ENCODE results near the gene PPM1J.
A peak's percentile ranks its signal among the peaks of the same experiment; 100 is the strongest.
"Not testable (repeated sequence)": the region's sequence is repeated elsewhere in the genome, so short reads cannot be mapped to it uniquely, and the experiment has no call there.

Gene PPM1J

DNA sequence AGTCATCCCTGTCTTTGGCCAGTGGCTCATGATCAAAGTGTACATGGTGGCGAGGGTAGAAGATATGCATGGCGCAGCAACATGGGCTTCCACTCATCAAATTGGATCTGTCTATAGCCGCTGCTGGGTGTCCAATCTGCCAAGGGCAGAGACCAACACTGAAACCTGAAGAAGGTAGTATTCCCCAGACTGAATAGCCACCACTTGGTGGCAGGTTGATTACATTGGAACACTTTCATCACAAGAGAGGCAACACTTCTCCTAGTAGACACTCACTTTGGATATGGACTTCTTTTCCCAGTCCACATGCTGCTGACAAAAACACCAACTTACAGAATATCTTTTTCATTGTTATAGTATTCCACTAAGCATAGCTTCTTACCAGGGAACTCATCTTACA is 22.4 kb upstream of the PPM1J start:
- ATAC-seq (ENCODE audit: low read depth) (no peak), DNase-seq (ENCODE audit: low spot score) (no peak)
- no peak overlapping the region for H3K4me3 ChIP-seq (ENCODE audit: severe bottlenecking)
- no peak for TF ChIP-seq CTCF (IDR thresholded peaks at IDR 0.05; ENCODE audit: poor library complexity, severe bottlenecking)
- peaks cover 5% of the 10 kb centered on the region for H3K4me1 ChIP-seq (ENCODE audit: insufficient read depth, poor library complexity, severe bottlenecking)
- H3K36me3 ChIP-seq (ENCODE audit: low read depth), result no peaks in the 10 kb centered on the region
- no peak overlapping the region for H3K27ac ChIP-seq (ENCODE audit: poor library complexity, severe bottlenecking)
- no peaks in the 10 kb centered on the region for H3K9me3 ChIP-seq (ENCODE audit: severe bottlenecking)
- H3K27me3 ChIP-seq (ENCODE audit: insufficient read depth, poor library complexity, severe bottlenecking), result no peaks in the 10 kb centered on the region

DNA sequence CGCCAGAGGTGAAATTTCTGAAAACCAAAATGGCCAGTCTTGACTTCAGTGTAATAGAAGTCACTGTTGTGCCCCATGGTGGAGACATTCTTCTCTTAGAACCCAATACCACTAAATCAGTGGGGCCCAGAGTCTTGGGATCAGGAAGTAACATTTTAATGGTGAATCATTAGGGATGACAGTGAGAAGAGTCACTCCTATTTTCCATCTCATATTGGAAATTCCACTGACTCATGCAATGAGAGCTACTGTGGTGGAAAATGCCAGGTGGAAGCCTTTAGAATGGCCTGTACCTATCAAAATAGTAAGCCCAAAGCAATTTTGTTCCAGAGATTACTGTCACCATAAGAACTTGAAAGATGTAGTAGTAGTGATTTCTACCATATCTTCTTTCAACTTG is 20.6 kb upstream of the PPM1J start:
- peak; percentile 8 for TF ChIP-seq CTCF (IDR thresholded peaks at IDR 0.05; ENCODE audit: poor library complexity, severe bottlenecking)
- ATAC-seq (ENCODE audit: low read depth), result peak; percentile 98
- no peaks in the 10 kb centered on the region for H3K9me3 ChIP-seq (ENCODE audit: severe bottlenecking)
- H3K27me3 ChIP-seq (ENCODE audit: insufficient read depth, poor library complexity, severe bottlenecking), result no peaks in the 10 kb centered on the region
- peaks cover 5% of the 10 kb centered on the region for H3K4me1 ChIP-seq (ENCODE audit: insufficient read depth, poor library complexity, severe bottlenecking)
- no peak overlapping the region for H3K4me3 ChIP-seq (ENCODE audit: severe bottlenecking)
- DNase-seq (ENCODE audit: low spot score), result no peak
- no peaks in the 10 kb centered on the region for H3K36me3 ChIP-seq (ENCODE audit: low read depth)
- H3K27ac ChIP-seq (ENCODE audit: poor library complexity, severe bottlenecking), result peak overlapping the region; percentile 57

GRCh38 chr1:112731451-112731850 is 16.3 kb upstream of the PPM1J start:
- no peak for DNase-seq (ENCODE audit: low spot score)
- TF ChIP-seq CTCF (IDR thresholded peaks at IDR 0.05; ENCODE audit: poor library complexity, severe bottlenecking), result no peak

GRCh38 chr1:112729909-112730308 is 14.8 kb upstream of the PPM1J start:
- no peak for ATAC-seq (ENCODE audit: low read depth)
- Histone ChIP-seq H3K9me3 (ENCODE audit: severe bottlenecking) (no peaks in the 10 kb centered on the region), H3K4me3 (ENCODE audit: severe bottlenecking) (no peak overlapping the region), H3K27me3 (ENCODE audit: insufficient read depth, poor library complexity, severe bottlenecking) (no peaks in the 10 kb centered on the region), H3K27ac (ENCODE audit: poor library complexity, severe bottlenecking) (no peak overlapping the region), H3K4me1 (ENCODE audit: insufficient read depth, poor library complexity, severe bottlenecking) (no peaks in the 10 kb centered on the region), H3K36me3 (ENCODE audit: low read depth) (no peaks in the 10 kb centered on the region)
- TF ChIP-seq CTCF (IDR thresholded peaks at IDR 0.05; ENCODE audit: poor library complexity, severe bottlenecking), result no peak
- DNase-seq (ENCODE audit: low spot score), result no peak

More at GRCh38 chr1:112731451-112731850, 16.3 kb upstream of the PPM1J start:
- no peak for ATAC-seq (ENCODE audit: low read depth)
- Histone ChIP-seq H3K9me3 (ENCODE audit: severe bottlenecking) (no peaks in the 10 kb centered on the region), H3K4me1 (ENCODE audit: insufficient read depth, poor library complexity, severe bottlenecking) (peaks cover 5% of the 10 kb centered on the region), H3K27ac (ENCODE audit: poor library complexity, severe bottlenecking) (no peak overlapping the region), H3K36me3 (ENCODE audit: low read depth) (no peaks in the 10 kb centered on the region), H3K4me3 (ENCODE audit: severe bottlenecking) (no peak overlapping the region), H3K27me3 (ENCODE audit: insufficient read depth, poor library complexity, severe bottlenecking) (no peaks in the 10 kb centered on the region)

DNA sequence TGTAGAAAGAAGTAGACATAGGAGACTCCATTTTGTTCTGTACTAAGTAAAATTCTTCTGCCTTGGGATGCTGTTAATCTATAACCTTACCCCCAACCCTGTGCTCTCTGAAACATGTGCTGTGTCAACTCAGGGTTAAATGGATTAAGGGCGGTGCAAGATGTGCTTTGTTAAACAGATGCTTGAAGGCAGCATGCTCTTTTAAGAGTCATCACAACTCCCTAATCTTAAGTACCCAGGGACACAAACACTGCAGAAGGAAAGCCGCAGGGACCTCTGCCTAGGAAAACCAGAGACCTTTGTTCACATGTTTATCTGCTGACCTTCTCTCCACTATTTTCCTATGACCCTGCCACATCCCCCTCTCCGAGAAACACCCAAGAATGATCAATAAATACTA is 13.9 kb upstream of the PPM1J start:
- H3K27me3 ChIP-seq (ENCODE audit: insufficient read depth, poor library complexity, severe bottlenecking); DNase-seq (ENCODE audit: low spot score); ATAC-seq (ENCODE audit: low read depth); H3K4me3 ChIP-seq (ENCODE audit: severe bottlenecking); H3K36me3 ChIP-seq (ENCODE audit: low read depth); H3K4me1 ChIP-seq (ENCODE audit: insufficient read depth, poor library complexity, severe bottlenecking); H3K27ac ChIP-seq (ENCODE audit: poor library complexity, severe bottlenecking); H3K9me3 ChIP-seq (ENCODE audit: severe bottlenecking): not testable (repeated sequence)

GRCh38 chr1:112728306-112728971 is 13.3 kb upstream of the PPM1J start:
- H3K4me3 ChIP-seq (ENCODE audit: severe bottlenecking); ATAC-seq (ENCODE audit: low read depth); H3K27me3 ChIP-seq (ENCODE audit: insufficient read depth, poor library complexity, severe bottlenecking); H3K9me3 ChIP-seq (ENCODE audit: severe bottlenecking); H3K27ac ChIP-seq (ENCODE audit: poor library complexity, severe bottlenecking); DNase-seq (ENCODE audit: low spot score); H3K36me3 ChIP-seq (ENCODE audit: low read depth); H3K4me1 ChIP-seq (ENCODE audit: insufficient read depth, poor library complexity, severe bottlenecking): not testable (repeated sequence)
